AML-193 (cell line): ENCODE measurements around the gene DIRAS1.

Experiments
- DNase-seq, 2 experiments: peaks; one replicate each; lab custom pipeline; 2025; lab: John Stamatoyannopoulos, UW

The DIRAS1 gene, protein sequence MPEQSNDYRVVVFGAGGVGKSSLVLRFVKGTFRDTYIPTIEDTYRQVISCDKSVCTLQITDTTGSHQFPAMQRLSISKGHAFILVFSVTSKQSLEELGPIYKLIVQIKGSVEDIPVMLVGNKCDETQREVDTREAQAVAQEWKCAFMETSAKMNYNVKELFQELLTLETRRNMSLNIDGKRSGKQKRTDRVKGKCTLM

DNA sequence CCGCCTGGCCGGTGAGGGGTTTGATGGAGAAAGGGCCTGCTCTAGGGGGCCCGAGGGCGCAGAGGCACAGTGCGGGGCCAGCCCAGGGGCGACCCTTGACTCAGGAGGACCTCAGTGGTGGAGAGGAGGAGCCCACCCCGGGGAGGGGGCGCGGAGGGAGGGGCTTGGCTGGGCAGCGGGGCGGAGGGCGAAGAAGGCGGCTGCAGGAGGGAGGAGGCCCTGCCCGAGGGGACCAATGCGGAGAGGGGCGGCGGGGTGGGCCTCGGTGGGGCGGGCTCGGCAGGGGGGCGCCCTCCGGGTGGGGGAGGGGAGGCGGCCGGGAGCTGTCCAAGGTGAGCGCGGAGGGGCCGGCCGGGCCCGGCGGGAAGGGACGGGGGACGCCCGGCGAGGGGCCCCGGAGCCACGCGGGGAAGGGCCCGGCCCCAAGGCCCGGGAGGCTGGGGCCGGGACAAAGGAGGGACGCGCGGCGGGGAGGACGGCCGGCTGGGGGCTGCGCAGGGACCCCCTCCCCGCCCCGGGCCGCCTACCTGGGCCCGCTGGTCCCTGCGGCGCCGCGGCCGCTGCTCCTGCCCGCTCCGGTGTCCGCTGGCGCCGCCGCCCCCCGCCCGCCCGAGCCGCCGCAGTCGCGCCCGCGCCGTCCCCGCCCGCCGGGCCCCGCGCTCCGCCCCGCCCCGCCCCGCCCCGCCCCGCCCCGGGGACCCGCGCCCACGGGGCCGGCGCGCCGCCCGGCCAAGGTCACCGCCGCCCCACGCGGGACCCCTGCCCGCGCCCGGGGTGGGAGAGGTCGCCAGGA is at the start of gene DIRAS1:
Gene DIRAS1, minus strand, starts transcription at position 596 of the 793 bp plus-strand sequence. CDS start 3,566 bp downstream, outside the sequence.
- no peak for DNase-seq

DNA sequence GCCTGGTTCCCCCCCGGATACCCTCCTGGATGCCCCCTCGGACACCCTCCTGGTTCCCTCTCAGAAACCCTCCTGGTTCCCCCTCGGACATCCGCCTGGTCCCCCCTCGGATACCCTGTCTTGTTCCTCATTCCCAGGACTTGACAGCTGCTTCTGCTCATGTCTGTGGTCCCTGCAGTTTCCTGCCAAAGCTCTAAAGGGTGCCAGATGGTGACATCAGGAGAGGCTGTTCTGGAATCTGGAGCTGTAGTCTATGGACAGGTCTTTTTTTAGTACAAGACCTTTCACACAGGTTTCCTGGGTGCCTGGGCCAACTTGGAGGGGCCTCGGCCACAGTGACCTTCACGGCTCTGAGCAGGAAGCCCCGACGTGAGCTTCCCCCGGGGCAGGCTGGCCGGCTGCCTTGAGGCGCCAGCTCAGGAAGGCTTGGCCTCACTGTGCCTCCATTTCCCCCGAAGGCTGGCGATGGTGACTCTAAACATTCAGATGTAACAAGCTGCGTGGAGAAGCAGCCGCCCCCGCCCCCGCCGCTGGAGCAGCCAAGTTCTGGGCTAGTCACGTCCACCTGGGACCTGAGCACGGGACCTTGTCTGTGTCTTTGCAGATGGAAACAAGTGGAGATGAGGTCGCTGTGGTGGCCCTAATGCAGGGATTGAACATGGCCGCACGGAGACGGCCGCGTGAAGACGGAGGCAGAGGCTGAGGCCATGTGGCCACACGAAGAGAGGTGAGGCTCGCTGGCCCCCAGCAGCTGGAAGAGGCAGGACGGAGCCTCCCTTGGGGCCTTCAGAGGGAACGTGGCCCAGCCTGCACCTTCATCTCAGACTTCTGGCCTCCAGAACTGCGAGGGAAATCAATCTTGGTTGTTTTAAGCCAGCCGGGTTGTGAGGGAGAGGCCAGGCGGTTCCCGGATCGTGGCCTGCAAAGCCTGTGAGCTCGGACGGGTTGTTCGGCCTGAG is 49.2 kb upstream of the DIRAS1 start:
- no peak for DNase-seq

DNA sequence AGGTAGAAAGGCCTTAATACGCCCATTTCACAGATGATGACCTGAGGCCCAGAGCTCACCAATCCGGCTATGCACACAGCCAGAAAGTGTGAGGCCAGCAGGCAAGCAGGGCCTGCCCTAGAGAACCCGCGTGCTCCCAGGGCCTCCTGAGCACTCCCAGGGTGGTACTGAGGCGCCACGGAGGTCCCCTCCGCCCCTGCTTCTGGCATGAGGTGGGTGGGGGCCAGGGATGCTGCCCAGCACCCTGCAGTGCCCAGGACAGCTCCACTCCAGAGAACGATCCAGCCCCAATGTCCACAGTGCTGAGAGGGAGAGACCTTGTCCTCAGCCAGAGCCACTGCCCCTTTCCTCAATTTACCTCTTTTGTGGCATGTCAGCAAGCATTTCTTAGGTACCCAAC is 48.0 kb upstream of the DIRAS1 start:
- no peak for DNase-seq

DNA sequence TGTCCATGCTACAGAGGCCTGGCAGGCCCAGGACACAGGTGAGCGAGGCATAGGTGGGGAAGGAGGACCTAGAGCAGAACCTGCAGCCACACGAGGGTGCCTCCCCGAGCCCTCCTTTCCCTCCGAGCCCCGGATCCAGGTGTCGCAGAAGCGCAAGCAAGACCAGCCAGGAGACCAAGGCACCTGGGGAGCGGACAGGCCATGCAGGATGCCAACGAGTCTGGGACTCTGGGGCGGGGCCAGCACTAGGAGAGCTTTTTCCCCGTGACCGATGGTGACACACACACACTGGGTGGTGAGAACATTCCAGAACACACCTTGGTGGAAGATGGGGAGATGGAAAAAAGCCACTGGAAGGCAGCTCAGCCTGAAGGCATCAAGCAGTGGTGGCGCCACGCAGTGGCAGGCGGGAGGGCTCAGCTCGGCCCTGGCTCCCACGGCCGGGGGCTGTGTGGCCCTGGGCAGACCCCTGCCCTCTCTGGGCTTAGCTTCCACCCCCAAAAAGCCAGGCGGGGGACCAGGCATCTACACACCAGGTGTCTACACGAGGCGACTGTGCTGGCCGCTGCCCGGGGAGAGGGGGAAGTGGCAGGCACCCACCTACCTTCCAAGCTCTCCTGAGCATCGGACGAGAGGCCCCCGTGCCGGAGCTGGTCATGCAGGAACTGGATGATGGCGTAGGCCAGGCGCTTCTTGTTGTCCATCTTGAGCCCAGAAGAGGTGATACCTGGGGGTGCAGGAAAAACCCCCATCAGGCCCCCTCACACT is 47.4 kb upstream of the DIRAS1 start:
- no peak for DNase-seq

DNA sequence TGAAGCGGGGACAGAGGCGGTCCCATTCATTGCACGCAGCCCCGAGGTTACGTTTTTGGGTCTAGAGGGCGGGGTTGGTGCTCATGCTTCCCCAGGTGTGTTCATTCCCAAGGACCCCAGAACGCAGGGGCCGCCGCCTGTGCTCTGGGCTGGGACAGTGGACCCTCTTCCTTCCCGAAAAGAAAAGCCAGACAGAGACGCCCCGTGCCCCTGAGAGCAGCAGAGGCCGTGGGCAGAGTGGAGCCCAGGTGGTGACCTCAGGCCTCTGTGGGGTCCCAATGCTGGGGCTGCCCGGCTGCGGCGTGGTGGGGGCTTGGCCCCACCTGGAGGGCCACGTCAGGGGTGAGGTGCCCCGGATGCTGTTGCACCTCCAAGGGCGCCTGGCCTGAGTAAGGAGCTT is 46.5 kb upstream of the DIRAS1 start:
- DNase-seq: no peak

DNA sequence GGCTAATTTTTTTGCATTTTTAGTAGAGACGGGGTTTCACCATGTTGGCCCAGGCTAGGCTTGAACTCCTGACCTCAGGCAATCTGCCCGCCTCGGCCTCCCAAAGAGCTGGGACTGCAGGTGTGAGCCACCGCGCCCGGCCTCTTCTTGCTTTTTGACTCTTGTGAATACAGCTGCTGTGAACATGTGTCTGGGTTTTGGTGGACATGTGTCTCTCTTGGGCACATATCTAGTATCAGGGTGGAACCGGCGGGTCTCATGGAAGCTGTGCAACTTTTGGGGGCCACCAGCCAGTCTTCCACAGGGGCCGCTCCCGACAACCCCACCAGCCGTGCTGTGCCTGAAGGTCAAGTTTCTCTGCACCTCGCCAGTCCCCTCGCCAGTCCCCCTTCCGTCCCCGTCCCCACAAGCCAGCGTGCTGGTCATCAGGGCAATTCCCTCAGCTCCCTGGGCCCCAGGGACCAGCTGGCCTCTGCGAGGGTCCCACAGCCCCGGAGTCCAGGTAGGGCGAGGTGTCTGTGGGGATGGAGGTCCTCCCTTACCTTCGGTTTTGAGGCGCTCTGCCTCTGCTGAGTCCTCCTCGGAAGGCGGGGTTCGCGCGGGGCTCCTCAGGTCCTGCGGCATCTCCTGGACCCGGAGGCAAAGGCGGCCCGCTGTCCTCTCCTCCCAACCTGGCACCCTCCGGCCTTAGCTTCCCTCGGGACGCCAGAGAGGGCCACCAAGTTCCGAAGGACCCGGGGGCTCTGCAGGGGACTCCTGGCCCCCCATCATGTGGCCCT is 45.6 kb upstream of the DIRAS1 start:
- no peak for DNase-seq

DNA sequence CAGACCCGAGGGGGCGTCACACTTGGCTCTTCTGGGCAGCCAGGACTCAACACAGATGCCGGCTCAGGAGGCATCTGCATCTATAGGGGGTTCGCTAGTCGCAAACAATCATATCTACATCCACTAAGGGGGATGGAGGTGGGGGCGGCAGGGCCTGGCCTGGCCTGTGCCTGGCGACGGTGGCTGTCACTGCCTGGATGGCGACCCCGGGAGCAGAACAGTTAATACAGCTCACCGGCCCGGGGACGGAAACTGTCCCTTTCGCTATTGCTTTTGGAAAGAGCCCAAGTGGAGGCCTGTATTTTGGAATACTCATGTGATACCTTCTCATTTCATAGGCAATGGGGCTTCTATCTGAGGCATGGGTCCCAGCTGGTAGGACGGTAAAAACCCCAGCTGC is 44.2 kb upstream of the DIRAS1 start:
- no peak for DNase-seq

DNA sequence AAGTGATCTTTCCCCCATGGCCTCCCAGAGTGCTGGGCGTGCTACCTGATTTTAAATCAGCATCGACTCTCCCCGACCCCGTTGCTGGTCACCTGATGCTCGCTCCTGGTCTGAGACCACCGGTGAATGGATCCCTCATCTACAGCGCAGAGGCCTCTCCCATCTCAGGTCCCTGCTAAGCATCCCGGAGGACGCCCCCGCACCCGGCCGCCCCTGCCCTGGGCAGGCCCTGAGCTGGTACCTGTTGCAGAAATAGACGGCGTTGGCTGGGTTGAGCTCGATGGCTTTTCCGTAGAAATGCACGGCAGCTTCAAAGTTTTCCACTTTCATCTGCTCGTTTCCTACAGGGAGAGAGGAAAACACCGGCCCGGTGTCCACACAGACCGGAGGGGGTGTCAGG is 43.8 kb upstream of the DIRAS1 start:
- DNase-seq: no peak

DNA sequence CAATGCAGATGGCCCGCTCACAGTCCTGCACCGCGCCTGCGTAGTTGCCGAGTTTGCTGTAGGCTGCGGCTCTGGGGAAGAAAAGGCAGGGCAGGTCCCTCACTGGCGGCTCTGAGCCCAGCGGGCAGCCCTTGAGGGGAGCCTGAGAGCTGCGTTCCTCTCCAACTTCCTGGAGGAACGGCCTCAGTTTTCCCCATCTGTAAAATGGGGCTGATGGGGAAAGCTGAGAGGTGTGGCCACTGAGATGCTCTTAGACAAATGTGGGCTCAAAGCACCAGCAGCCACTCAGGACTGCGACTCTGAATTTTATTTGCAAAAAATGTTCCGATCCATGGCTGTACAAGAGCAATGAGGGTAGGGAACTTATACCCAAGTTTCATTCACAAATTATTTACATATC is 42.5 kb upstream of the DIRAS1 start:
- DNase-seq: no peak

DNA sequence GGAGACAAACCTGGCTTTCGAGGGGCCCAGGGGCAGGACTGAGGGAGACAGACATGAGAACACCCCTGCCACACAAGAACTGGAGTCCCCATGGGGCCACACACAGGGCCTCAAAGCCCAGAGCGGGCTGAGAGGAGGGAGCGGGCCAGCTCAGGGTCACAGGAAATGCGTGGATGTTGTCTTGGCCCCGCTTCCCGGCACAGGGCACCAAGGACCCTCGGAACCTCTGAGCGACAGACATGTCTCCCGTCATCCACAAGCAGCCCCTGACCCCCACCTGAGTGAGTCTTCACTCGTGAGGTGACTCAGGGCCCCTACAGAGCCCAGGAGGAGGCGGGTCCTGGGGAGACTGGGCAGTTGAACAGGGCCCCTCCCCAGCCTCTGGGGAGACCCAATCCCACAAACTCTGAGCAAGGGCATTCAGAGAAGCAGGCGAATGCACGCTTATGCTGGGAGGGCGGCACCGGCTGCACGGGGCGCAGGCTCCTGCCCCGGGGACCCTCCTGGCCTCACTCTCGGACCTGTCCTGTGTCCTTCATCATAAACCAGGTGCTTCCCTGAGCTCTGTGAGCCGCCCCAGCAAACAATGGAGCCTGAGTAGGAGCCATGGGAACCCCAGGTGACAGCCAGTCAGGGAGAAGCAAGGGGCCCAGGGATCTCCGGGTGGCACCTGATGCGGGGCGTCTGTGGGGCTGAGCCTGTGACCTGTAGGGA is 41.8 kb upstream of the DIRAS1 start:
- DNase-seq: no peak

DNA sequence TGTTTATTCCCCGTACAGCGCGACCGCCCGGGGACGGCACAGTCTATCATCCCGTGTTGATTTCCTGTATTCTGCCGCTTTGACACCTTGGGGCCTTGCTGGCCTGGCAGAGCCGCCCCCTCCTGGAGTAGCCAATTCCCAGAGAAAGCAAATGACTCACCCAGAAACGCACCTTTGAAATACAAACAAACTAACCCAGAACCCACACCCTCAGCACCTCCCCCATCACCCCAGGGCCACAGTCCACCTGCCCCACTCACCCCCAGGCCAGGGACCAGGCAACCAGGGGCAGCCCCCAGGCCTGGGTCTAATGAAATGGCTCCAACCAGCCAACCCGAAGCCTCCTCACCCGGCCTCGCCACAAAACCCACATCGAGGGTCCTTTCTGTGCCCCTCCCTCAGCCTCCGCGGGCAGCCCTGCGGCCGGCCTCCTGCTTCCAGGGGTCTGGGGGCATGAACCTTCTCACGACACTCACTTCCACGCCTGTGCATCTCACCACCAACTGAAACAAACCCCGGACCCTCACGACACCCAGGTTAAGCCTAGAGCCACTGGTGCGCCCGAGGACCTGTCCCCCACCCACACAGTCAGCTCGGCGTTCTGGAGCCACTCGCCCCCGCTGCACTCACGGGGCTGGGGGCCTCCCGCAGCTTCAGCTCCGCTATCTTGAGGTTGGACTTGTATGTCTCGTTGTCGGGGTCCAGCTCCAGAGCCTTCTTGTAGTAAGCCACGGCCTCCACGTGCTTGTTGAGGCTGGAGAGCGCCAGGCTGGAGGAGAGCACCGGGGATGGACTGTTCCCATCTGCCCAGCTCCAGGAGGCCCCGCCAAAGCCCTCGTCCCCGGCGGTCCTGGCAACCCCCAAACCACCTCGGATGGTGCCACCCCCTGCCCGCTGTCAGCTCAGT is 41.0 kb upstream of the DIRAS1 start:
- no peak for DNase-seq

DNA sequence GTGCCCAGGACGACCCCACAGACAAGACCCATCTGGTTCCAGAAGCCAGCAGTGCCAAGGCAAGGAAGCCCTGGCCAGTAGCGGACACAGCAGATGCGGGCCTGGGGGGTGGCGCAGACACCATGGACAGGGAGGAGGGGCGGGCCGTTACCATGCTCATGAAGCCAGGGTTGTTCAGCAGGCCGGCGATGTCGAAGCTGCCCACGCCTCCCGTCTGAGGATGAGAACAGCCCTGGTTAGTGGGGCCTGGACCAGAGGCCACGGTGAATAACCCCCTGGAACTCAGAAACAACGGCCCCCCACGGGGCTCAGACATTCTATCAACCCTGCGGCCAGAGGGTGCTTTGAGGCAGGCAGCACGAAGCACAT is 40.1 kb upstream of the DIRAS1 start:
- no peak for DNase-seq

DNA sequence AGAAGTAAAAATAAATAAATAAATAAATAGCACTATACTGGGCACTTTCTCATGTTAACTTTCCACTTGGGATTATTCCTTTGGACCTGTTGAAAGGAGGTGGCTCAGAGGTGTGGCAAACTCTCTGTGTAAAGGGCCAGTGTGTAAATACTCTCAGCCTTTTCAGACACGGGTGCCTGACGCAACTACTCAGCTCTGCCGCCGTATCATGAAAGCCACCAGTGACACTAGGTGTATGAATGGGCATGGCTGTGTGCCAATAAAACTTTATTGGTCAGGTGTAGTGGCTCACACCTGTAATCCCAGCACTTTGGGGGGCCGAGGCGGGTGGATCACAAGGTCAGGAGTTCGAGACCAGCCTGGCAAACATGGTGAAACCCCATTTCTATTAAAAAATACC is 38.8 kb upstream of the DIRAS1 start:
- DNase-seq: no peak

DNA sequence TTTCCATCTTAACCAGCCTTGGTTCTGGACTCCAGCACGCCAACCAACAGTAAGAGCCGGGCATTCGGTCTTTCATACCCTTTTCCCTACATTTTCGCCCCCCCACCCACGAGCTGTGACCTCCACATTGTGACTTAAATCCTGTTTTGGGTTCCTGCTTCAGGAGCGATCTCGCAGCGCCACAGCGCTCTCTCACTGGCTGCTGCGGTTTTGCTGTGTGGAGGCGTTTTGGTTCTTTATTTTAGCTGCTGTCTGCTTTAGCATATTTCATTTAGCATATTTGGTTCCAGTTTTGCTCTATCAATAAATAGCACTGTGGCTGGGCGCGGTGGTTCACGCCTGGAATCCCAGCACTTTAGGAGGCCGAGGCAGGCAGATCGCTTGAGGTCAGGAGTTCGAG is 38.2 kb upstream of the DIRAS1 start:
- DNase-seq: no peak

DNA sequence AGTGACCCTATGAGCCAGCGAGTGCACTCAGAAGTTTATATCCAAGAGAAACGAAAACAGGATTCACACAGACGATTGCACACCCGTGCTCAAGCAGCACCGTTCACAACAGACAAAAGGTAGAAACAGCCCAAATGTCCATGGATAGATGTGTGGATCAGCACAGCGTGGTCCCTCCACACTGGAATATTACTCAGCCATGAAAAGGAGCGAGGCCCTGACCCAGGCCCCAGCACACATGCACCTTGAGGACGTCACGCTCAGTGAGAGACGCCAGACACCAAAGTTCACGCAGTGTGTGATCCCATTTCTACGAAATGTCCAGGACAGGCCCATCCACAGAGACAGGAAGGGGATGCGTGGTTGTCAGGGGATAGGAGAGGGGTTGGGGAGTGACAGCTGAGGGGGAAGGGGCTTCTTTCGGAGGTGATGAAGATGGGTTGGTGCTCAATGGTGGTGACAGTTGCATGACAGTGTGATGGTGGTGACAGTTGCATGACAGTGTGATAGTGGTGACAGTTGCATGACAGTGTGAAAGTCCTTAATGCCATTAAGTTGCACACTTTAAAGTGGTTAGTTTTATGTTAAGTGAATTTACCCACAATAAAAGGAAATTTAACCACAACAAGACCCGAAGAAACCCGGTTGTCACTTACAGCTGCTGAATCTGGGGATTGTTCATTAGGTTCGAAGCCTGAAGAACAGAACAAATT is 37.6 kb upstream of the DIRAS1 start:
- no peak for DNase-seq

DNA sequence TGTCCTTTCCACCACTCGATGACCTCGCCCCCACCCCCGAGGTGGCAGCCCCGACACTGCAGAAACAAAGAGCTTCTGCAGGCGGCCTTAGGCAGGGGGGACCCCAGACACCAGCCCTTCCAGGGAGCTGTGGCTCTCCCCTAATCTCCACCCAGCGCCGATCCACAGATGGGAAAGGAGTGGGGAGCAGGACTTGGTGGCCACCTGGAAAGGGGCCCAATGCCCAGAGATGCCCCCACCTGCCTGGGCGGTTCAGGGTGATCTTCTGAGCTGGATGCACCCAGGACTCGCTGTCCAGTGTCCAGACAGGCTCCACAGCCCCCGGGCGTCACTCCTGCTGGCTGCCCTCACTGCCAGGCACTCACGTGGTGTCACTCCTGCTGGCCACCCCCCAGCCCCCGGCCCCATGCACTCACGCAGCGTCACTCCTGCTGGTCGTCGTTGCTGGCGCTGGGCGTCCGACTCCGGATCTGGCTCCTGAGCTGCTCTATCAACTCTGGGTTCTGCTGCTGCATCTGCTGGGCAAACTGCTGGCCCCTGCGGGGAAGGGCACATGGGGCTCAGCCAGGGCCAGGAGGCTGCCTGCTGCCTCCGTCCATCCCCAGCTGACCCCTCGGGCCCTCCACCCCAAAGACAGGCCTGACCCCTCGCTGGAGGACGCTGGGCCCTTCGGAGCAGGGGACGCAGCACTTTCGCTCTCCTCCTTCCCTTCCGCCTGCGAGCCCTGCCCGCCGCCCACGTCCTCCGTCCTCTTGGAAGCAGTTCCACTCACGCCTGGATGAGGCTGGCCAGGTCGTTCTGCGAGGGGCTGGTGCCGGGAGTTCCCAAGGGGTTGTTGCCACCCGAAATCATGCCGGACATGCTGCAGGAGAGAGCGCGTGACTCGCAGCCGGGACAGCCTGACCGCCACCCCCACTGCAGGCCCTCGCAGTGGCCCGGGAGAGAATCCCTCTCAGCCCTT is 36.0 kb upstream of the DIRAS1 start:
- DNase-seq: no peak

DNA sequence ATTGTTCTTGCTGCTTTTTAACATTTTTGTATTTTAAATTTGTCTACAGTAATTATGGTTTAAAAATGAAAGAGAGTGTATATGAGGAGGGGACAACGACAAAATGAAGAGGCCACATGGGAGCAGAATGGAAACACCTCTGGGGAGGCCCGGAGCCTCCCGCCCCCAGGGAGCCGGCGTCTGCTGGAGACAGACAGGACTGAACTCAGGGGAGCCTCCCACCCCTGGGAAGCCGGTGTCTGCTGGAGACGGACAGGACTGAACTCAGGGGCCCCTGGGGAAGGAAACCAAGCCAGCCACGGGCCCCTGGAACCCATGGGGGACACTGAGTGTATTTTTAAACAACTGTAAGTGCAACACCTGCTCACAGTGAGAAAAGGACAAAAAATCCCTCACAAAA is 35.3 kb upstream of the DIRAS1 start:
- no peak for DNase-seq

DNA sequence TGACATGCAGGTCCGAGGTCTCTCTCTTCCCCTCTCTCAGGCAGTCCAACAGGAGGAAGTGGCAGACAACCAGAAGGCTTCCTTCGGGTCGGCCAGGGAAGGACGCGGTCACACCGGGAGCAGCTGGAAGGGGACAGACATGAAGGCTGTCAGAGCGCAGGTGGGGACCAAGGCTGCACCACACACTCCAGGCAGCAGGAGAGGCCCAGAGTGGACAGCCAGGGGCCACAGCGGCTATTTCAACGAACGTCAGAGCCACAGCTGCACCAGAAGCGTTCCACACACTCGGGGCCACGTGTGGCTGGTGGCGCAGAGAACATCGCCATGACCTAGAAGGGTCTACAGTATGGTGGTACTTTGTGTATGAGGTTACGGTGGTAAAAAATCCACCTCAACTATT is 34.6 kb upstream of the DIRAS1 start:
- no peak for DNase-seq
